Measurements from ENCODE around the gene C12orf42. TPM values are rescaled to one million over a fixed set of nuclear protein-coding genes. Genes with fewer than 3 reads are reported as not detected.
"Not testable (repeated sequence)": the region's sequence is repeated elsewhere in the genome, so short reads cannot be mapped to it uniquely, and the experiment has no call there.

The C12orf42 gene
- total RNA-seq, 1 donor from 2014 or later = not detected

GRCh38 chr12:103499571-103499970 is 3.8 kb upstream of the C12orf42 start:
- no peak for DNase-seq (ENCODE audit: low spot score)
- intact Hi-C loops (cut with DNase I) = no loop called here

GRCh38 chr12:103498990-103499389 is 3.2 kb upstream of the C12orf42 start:
- no peak for DNase-seq (ENCODE audit: low spot score)
- intact Hi-C loops (cut with DNase I) = no loop called here

- no peak for DNase-seq (ENCODE audit: low spot score)
- intact Hi-C loops (cut with DNase I) = no loop called here
These were observed 867 bp downstream of the C12orf42 start for GRCh38 chr12:103494734-103495468.

- intact Hi-C loops (cut with DNase I) = no loop called here
- DNase-seq (ENCODE audit: low spot score) = no peak
These were observed 1.6 kb downstream of the C12orf42 start for GRCh38 chr12:103494051-103494733.

- intact Hi-C loops (cut with DNase I) = no loop called here
- no peak for DNase-seq (ENCODE audit: low spot score)
These were observed 2.6 kb downstream of the C12orf42 start for GRCh38 chr12:103493199-103493598.

GRCh38 chr12:103482365-103482764 is 13.4 kb downstream of the C12orf42 start:
- DNase-seq (ENCODE audit: low spot score) = no peak
- intact Hi-C loops (cut with DNase I) = no loop called here

- DNase-seq (ENCODE audit: low spot score) = no peak
- intact Hi-C loops (cut with DNase I) = no loop called here
These were observed 20.7 kb downstream of the C12orf42 start for GRCh38 chr12:103475073-103475472.

GRCh38 chr12:103470664-103471063 is 25.1 kb downstream of the C12orf42 start:
- no peak for DNase-seq (ENCODE audit: low spot score)
- intact Hi-C loops (cut with DNase I) = no loop called here

- no peak for DNase-seq (ENCODE audit: low spot score)
- intact Hi-C loops (cut with DNase I) = no loop called here
These were observed 26.0 kb downstream of the C12orf42 start for GRCh38 chr12:103469719-103470118.

- DNase-seq (ENCODE audit: low spot score) = no peak
These were observed 26.9 kb downstream of the C12orf42 start for GRCh38 chr12:103468837-103469236.

GRCh38 chr12:103462675-103463074 is 33.1 kb downstream of the C12orf42 start:
- DNase-seq (ENCODE audit: low spot score) = no peak
- intact Hi-C loops (cut with DNase I) = no loop called here

More at GRCh38 chr12:103468837-103469236, 26.9 kb downstream of the C12orf42 start:
- intact Hi-C loops (cut with DNase I) = no loop called here

GRCh38 chr12:103457471-103457870 is 38.3 kb downstream of the C12orf42 start:
- intact Hi-C loops (cut with DNase I) = no loop called here
- DNase-seq (ENCODE audit: low spot score) = no peak

- DNase-seq (ENCODE audit: low spot score) = no peak
- intact Hi-C loops (cut with DNase I) = no loop called here
These were observed 39.8 kb downstream of the C12orf42 start for GRCh38 chr12:103456006-103456405.

GRCh38 chr12:103455020-103455763 is 40.6 kb downstream of the C12orf42 start:
- intact Hi-C loops (cut with DNase I) = no loop called here
- no peak for DNase-seq (ENCODE audit: low spot score)

- intact Hi-C loops (cut with DNase I) = no loop called here
- no peak for DNase-seq (ENCODE audit: low spot score)
These were observed 50.8 kb downstream of the C12orf42 start for GRCh38 chr12:103444983-103445382.

GRCh38 chr12:103442822-103443221 is 52.9 kb downstream of the C12orf42 start:
- intact Hi-C loops (cut with DNase I) = no loop called here
- no peak for DNase-seq (ENCODE audit: low spot score)

- intact Hi-C loops (cut with DNase I) = no loop called here
- DNase-seq (ENCODE audit: low spot score) = no peak
These were observed 53.6 kb downstream of the C12orf42 start for GRCh38 chr12:103442182-103442555.

- intact Hi-C loops (cut with DNase I) = no loop called here
- no peak for DNase-seq (ENCODE audit: low spot score)
These were observed 54.2 kb downstream of the C12orf42 start for GRCh38 chr12:103441437-103442181.

GRCh38 chr12:103434165-103435105 is 61.3 kb downstream of the C12orf42 start:
- DNase-seq (ENCODE audit: low spot score); intact Hi-C loops (cut with DNase I): not testable (repeated sequence)
